Gastrocnemius medialis (tissue), 4 donors: Measurements from ENCODE around the gene SEC22A. TPM values are rescaled to one million over a fixed set of nuclear protein-coding genes. Genes with fewer than 3 reads are reported as not detected.

Experiments used
- ATAC-seq, 2 donors: fragments of 150-250 bp; one replicate each; pipeline ENCODE4 v1.9.1; 2016
- DNase-seq, 2 donors: peaks; one replicate each; pipeline ENCODE4 v3.0.0-alpha.2; 2019
- H3K27ac ChIP-seq, 4 donors: fragments of 200-600 bp; sonication (generic); 1 replicate in 1 of 4; 2 replicates in 3 of 4; pipeline ENCODE4 v1.5.1; 2016 to 2018; ENCODE audit warnings: mild to moderate bottlenecking in 2 of 4, moderate library complexity in 1 of 4
- H3K27me3 ChIP-seq, 3 donors: fragments of 200-600 bp; sonication (generic) in 2 of 3; 1 replicate in 1 of 3; 2 replicates in 2 of 3; pipeline versions ENCODE4 v1.5.1 to v1.6.0; 2016 to 2019; ENCODE audit warnings: mild to moderate bottlenecking in 1 of 3, moderate library complexity in 1 of 3
- H3K36me3 ChIP-seq, 2 donors: fragments of 200-600 bp; sonication (generic) in 1 of 2; one replicate each; pipeline ENCODE4 v1.5.1; 2017 to 2018
- H3K4me1 ChIP-seq, 2 donors: fragments of 200-600 bp; sonication (generic) in 1 of 2; one replicate each; pipeline ENCODE4 v1.5.1; 2016 to 2017; ENCODE audit warnings: mild to moderate bottlenecking in 2 of 2
- H3K4me3 ChIP-seq, 4 donors: fragments of 200-600 bp; sonication (generic) in 3 of 4; 1 replicate in 1 of 4; 2 replicates in 3 of 4; pipeline ENCODE4 v1.5.1; 2016 to 2019; ENCODE audit warnings: mild to moderate bottlenecking in 2 of 4
- H3K9me3 ChIP-seq, 3 donors: fragments of 200-600 bp; sonication (generic) in 2 of 3; 1 replicate in 1 of 3; 2 replicates in 2 of 3; pipeline ENCODE4 v1.5.1; 2016 to 2019
- CTCF ChIP-seq, 5 experiments: fragments of 450-650 bp in 3 of 5; fragments of 200-600 bp in 2 of 5; sonication (generic) in 2 of 5; IDR thresholded peaks in 4 of 5; conservative IDR thresholded peaks in 1 of 5; 1 replicate in 4 of 5; 2 replicates in 1 of 5; pipeline ENCODE4 v1.5.1; 2016 to 2019; ENCODE audit warnings: antibody characterized with exemption in 5 of 5, mild to moderate bottlenecking in 3 of 5, moderate library complexity in 3 of 5
- POLR2A ChIP-seq, 2 donors: fragments of 450-650 bp; IDR thresholded peaks; one replicate each; pipeline ENCODE4 v1.6.1; 2017; ENCODE audit warnings: antibody characterized with exemption in 2 of 2, mild to moderate bottlenecking in 2 of 2, moderate library complexity in 2 of 2
- in situ Hi-C, 4 donors: fragments of 200-750 bp; cut with MboI; loops; one replicate each; pipeline versions ENCODE4 v1.15.0 to v1.8.0; 2017; ENCODE audit warnings: low sequenced_read_pairs in 4 of 4
- intact Hi-C: fragments of 100-400 bp; cut with DNase I; formaldehyde crosslinking; loops from one replicate; pipeline ENCODE4 v1.15.1; 2023; ENCODE audit warnings: low total_unique reads
- total RNA-seq, 4 donors: library from RNA; depleted of rRNA; stranded (reverse); fragments of >200 nt; gene quantifications; one replicate each; pipeline versions ENCODE4 v1.1.0 to v1.2.3, GENCODE V29; 2016

The SEC22A gene
- total RNA-seq, 4 donors from 2014 or later: 13.8 to 22.6 (median 16.8) TPM

GRCh38 chr3:123193448-123194101, 8.2 kb upstream of the SEC22A start:
- DNase-seq (no peak), ATAC-seq (no peak)
- Histone ChIP-seq H3K9me3 (no peaks in the 10 kb centered on the region), H3K4me3 (no peak overlapping the region), H3K27ac (no peak overlapping the region), H3K4me1 (no peaks in the 10 kb centered on the region), H3K36me3 (no peaks in the 10 kb centered on the region), H3K27me3 (no peaks in the 10 kb centered on the region)
- no peak for TF ChIP-seq POLR2A (IDR thresholded peaks at IDR 0.05)
- no peak for TF ChIP-seq CTCF (IDR thresholded peaks at IDR 0.05 in 4 of 5, conservative IDR thresholded peaks at IDR 0.05 in 1 of 5)
- in situ Hi-C loops (no loop called here), intact Hi-C loops (no loop called here)

GRCh38 chr3:123194552-123194951, 7.2 kb upstream of the SEC22A start:
- H3K36me3 ChIP-seq: no peaks in the 10 kb centered on the region
- no peaks in the 10 kb centered on the region for H3K4me1 ChIP-seq
- H3K27me3 ChIP-seq: no peaks in the 10 kb centered on the region
- H3K9me3 ChIP-seq: no peaks in the 10 kb centered on the region
- in situ Hi-C loops (no loop called here), intact Hi-C loops (no loop called here)
- no peak overlapping the region for H3K4me3 ChIP-seq
- no peak overlapping the region for H3K27ac ChIP-seq
- ATAC-seq (no peak), DNase-seq (no peak)
- TF ChIP-seq CTCF (IDR thresholded peaks at IDR 0.05 in 4 of 5, conservative IDR thresholded peaks at IDR 0.05 in 1 of 5): no peak
- no peak for TF ChIP-seq POLR2A (IDR thresholded peaks at IDR 0.05)

- in situ Hi-C loops (no loop called here), intact Hi-C loops (loop anchor here (5.0 kb wide), 1 partner anchor 811 kb away; no protein-coding TSS in a partner anchor)
- DNase-seq (no peak), ATAC-seq (no peak)
- Histone ChIP-seq H3K9me3 (no peaks in the 10 kb centered on the region), H3K4me1 (peaks cover 14 to 15% of the 10 kb centered on the region in 2 donors), H3K27me3 (no peaks in the 10 kb centered on the region), H3K4me3 (no peak overlapping the region), H3K27ac (no peak overlapping the region), H3K36me3 (no peaks in the 10 kb centered on the region)
- no peak for TF ChIP-seq POLR2A (IDR thresholded peaks at IDR 0.05)
- TF ChIP-seq CTCF (IDR thresholded peaks at IDR 0.05 in 4 of 5, conservative IDR thresholded peaks at IDR 0.05 in 1 of 5): no peak
Observed at GRCh38 chr3:123198372-123198771, 3.4 kb upstream of the SEC22A start.

GRCh38 chr3:123201223-123201556, 553 bp upstream of the SEC22A start:
- in situ Hi-C loops: no loop called here
- H3K9me3 ChIP-seq: no peaks in the 10 kb centered on the region
- intact Hi-C loops: loop anchor here (5.0 kb wide), 1 partner anchor 134 kb away; the partner anchor contains the start of gene PDIA5
- no peaks in the 10 kb centered on the region for H3K36me3 ChIP-seq
- peak overlapping the region; percentile 88 to 93 (median 92) for H3K27ac ChIP-seq
- no peak for DNase-seq
- peak overlapping the region; percentile 84 to 99 (median 96) for H3K4me3 ChIP-seq
- no peaks in the 10 kb centered on the region for H3K27me3 ChIP-seq
- TF ChIP-seq CTCF (IDR thresholded peaks at IDR 0.05 in 4 of 5, conservative IDR thresholded peaks at IDR 0.05 in 1 of 5) (no peak), POLR2A (IDR thresholded peaks at IDR 0.05) (no peak)
- peaks cover 15% of the 10 kb centered on the region in 2 donors for H3K4me1 ChIP-seq
- ATAC-seq: no peak
